ENCODE measurements around the gene FMN2. TPM values are rescaled to one million over a fixed set of nuclear protein-coding genes. Genes with fewer than 3 reads are reported as not detected.

Gene FMN2
- total RNA-seq, 1 experiment from 2014 or later = 5.3 TPM

- peaks cover 5% of the 10 kb centered on the region for H3K4me1 Mint-ChIP-seq (ENCODE audit: insufficient read depth, unreplicated experiment)
- intact Hi-C loops (cut with micrococcal nuclease) = no loop called here
- DNase-seq (ENCODE audit: unreplicated experiment) = no peak
- no peaks in the 10 kb centered on the region for H3K9me3 Mint-ChIP-seq (ENCODE audit: unreplicated experiment)
- TF ChIP-seq, protein P1, sequence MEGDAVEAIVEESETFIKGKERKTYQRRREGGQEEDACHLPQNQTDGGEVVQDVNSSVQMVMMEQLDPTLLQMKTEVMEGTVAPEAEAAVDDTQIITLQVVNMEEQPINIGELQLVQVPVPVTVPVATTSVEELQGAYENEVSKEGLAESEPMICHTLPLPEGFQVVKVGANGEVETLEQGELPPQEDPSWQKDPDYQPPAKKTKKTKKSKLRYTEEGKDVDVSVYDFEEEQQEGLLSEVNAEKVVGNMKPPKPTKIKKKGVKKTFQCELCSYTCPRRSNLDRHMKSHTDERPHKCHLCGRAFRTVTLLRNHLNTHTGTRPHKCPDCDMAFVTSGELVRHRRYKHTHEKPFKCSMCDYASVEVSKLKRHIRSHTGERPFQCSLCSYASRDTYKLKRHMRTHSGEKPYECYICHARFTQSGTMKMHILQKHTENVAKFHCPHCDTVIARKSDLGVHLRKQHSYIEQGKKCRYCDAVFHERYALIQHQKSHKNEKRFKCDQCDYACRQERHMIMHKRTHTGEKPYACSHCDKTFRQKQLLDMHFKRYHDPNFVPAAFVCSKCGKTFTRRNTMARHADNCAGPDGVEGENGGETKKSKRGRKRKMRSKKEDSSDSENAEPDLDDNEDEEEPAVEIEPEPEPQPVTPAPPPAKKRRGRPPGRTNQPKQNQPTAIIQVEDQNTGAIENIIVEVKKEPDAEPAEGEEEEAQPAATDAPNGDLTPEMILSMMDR (IDR thresholded peaks at IDR 0.05; ENCODE audit: unreplicated experiment) = no peak
- BruUV-seq (replicated peaks) = no TSS peak
- ChIA-PET CTCF (interaction anchor here (0.6 to 8.2 kb wide), 61 partner anchors 10 to 1280 kb away, joined by 3 to 168 read pairs (median 5); partner anchors contain the start of gene GREM2), POLR2A (no interaction called here)
- H3K36me3 Mint-ChIP-seq (ENCODE audit: insufficient read depth, unreplicated experiment) = no peaks in the 10 kb centered on the region
- peaks cover 34% of the 10 kb centered on the region for H3K27me3 Mint-ChIP-seq (ENCODE audit: insufficient read depth, unreplicated experiment)
- no peak overlapping the region for H3K4me3 Mint-ChIP-seq (ENCODE audit: unreplicated experiment)
- no peak overlapping the region for H3K27ac Mint-ChIP-seq (ENCODE audit: low read depth, unreplicated experiment)
Measured at GRCh38 chr1:240188139-240188538, 96.5 kb downstream of the FMN2 start.

- Mint-ChIP-seq H3K4me3 (ENCODE audit: unreplicated experiment) (no peak overlapping the region), H3K27me3 (ENCODE audit: insufficient read depth, unreplicated experiment) (peaks cover 34% of the 10 kb centered on the region), H3K9me3 (ENCODE audit: unreplicated experiment) (no peaks in the 10 kb centered on the region), H3K36me3 (ENCODE audit: insufficient read depth, unreplicated experiment) (no peaks in the 10 kb centered on the region), H3K27ac (ENCODE audit: low read depth, unreplicated experiment) (no peak overlapping the region), H3K4me1 (ENCODE audit: insufficient read depth, unreplicated experiment) (peaks cover 14% of the 10 kb centered on the region)
- ChIA-PET POLR2A (interaction anchor here (0.6 to 1.0 kb wide), 3 partner anchors 151 to 503 kb away, joined by 3 read pairs; no protein-coding TSS in a partner anchor), CTCF (interaction anchor here (0.5 to 8.2 kb wide), 113 partner anchors 9 to 1910 kb away, joined by 3 to 168 read pairs (median 4); partner anchors contain the start of gene GREM2)
- TF ChIP-seq, protein P1 (IDR thresholded peaks at IDR 0.05; ENCODE audit: unreplicated experiment) = peak; percentile 90
- no TSS peak for BruUV-seq (replicated peaks)
- intact Hi-C loops (cut with micrococcal nuclease) = loop anchor here (1.0 kb wide), 2 partner anchors 162 to 238 kb away; no protein-coding TSS in a partner anchor
- peak; percentile 88 for DNase-seq (ENCODE audit: unreplicated experiment)
Measured at GRCh38 chr1:240189386-240189989, 97.8 kb downstream of the FMN2 start.

DNA sequence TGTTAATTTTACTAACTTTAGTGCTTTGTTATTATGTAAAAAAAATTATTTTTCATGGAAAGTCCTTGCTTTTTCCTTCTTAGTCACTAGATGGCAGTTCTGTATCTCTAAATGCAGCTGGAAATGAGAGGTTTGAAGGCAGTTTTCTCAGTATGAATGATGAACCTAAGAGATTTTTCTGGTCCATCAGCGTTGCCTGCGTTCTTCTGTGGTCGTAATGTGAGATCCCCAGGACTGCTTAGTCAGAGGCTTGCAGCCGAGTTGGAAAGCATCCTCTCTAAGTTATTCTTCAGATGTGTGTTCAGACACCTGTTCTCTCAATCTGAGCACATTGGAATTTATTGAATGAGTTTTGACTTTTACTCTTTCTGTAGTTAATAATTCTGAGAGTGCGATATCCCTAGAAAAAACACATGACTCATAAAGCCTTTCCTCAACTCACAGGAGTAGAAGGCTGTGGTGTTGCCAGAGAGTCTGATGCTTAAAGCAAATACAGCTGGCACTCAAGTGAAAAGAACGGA is 99.3 kb downstream of the FMN2 start:
- no TSS peak for BruUV-seq (replicated peaks)
- ChIA-PET CTCF (interaction anchor here (0.5 to 2.2 kb wide), 51 partner anchors 8 to 822 kb away, joined by 3 to 78 read pairs (median 4); partner anchors contain the start of gene GREM2), POLR2A (interaction anchor here (0.7 to 1.5 kb wide), 5 partner anchors 9 to 500 kb away, joined by 3 to 7 read pairs (median 3); no protein-coding TSS in a partner anchor)
- no peaks in the 10 kb centered on the region for H3K9me3 Mint-ChIP-seq (ENCODE audit: unreplicated experiment)
- no peaks in the 10 kb centered on the region for H3K36me3 Mint-ChIP-seq (ENCODE audit: insufficient read depth, unreplicated experiment)
- TF ChIP-seq, protein P1 (IDR thresholded peaks at IDR 0.05; ENCODE audit: unreplicated experiment) = peak; percentile 96
- H3K27me3 Mint-ChIP-seq (ENCODE audit: insufficient read depth, unreplicated experiment) = peaks cover 19% of the 10 kb centered on the region
- no peak overlapping the region for H3K4me3 Mint-ChIP-seq (ENCODE audit: unreplicated experiment)
- DNase-seq (ENCODE audit: unreplicated experiment) = peak; percentile 89
- peaks cover 14% of the 10 kb centered on the region for H3K4me1 Mint-ChIP-seq (ENCODE audit: insufficient read depth, unreplicated experiment)
- intact Hi-C loops (cut with micrococcal nuclease) = loop anchor here (1.0 to 5.0 kb wide), 8 partner anchors 119 to 756 kb away; no protein-coding TSS in a partner anchor
- no peak overlapping the region for H3K27ac Mint-ChIP-seq (ENCODE audit: low read depth, unreplicated experiment)

GRCh38 chr1:240192851-240193250 is 101.2 kb downstream of the FMN2 start:
- no peak overlapping the region for H3K27ac Mint-ChIP-seq (ENCODE audit: low read depth, unreplicated experiment)
- no peak overlapping the region for H3K4me3 Mint-ChIP-seq (ENCODE audit: unreplicated experiment)
- CTCF ChIA-PET = interaction anchor here (0.5 to 1.4 kb wide), 26 partner anchors 14 to 540 kb away, joined by 3 to 20 read pairs (median 3); no protein-coding TSS in a partner anchor
- H3K36me3 Mint-ChIP-seq (ENCODE audit: insufficient read depth, unreplicated experiment) = no peaks in the 10 kb centered on the region
- peaks cover 14% of the 10 kb centered on the region for H3K4me1 Mint-ChIP-seq (ENCODE audit: insufficient read depth, unreplicated experiment)
- POLR2A ChIA-PET = interaction anchor here (0.9 kb wide), 1 partner anchor 417 kb away, joined by 4 read pairs; no protein-coding TSS in a partner anchor
- TF ChIP-seq, protein P1 (IDR thresholded peaks at IDR 0.05; ENCODE audit: unreplicated experiment) = no peak
- intact Hi-C loops (cut with micrococcal nuclease) = loop anchor here (5.0 kb wide), 1 partner anchor 194 kb away; no protein-coding TSS in a partner anchor
- no peak for DNase-seq (ENCODE audit: unreplicated experiment)
- no peaks in the 10 kb centered on the region for H3K9me3 Mint-ChIP-seq (ENCODE audit: unreplicated experiment)
- peaks cover 10% of the 10 kb centered on the region for H3K27me3 Mint-ChIP-seq (ENCODE audit: insufficient read depth, unreplicated experiment)
- BruUV-seq (replicated peaks) = no TSS peak
